HL-60 (cell line): ENCODE results near the gene TMEM151A.

Source experiments
- GABPA ChIP-seq: IDR thresholded peaks from 2 replicates; pipeline ENCODE4 v1.6.1; 2012; ENCODE audit warnings: low read depth
- POLR2AphosphoS5 ChIP-seq: IDR thresholded peaks from 2 replicates; pipeline ENCODE4 v1.6.1; 2012; ENCODE audit warnings: low read depth
- SPI1 ChIP-seq: IDR thresholded peaks from 2 replicates; pipeline ENCODE4 v1.6.1; 2012; ENCODE audit warnings: low read depth, mild to moderate bottlenecking, borderline replicate concordance
- TF ChIP-seq, protein P1 (sequence below): IDR thresholded peaks from one replicate; pipeline ENCODE4 v1.5.1; 2011; ENCODE audit warnings: low read length, control low read depth, inconsistent platforms; ENCODE audit not compliant: insufficient read depth
- TF ChIP-seq, protein P2 (sequence below): IDR thresholded peaks from 2 replicates; pipeline ENCODE4 v1.6.1; 2012; ENCODE audit warnings: low read depth; ENCODE audit not compliant: insufficient replicate concordance

DNA sequence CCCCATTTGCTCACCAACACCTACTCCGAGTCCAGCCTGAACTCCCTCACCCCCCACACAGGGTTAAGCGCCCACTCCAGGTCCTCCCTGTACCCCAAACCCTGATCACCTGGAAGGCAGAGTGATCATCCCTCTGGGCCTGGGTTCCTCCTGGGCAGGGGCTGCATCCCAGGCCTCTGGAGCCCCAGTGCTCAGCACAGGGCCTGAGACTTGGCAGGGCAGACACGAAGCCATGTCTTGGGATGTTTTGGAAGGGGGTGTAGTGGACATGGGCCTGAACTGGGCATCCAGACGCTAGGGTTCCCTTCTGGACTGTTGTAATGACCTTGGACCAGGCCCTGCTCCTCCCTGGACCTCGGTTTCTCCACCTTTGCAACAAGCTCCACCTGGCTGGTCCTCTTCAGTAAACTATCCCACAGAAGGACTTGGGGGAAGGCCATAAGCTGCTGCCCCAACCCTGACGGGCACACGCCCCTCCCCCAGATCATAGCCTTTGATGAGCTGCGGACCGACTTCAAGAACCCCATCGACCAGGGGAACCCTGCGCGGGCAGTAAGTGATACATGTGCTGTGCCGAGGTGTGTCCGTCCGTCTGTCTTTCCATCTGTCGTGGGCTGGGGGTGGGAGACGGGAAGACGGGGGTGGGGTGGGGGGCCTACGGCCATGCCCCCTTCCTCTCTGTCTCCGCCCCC lies 9.8 kb upstream of the TMEM151A start:
- no peak for TF ChIP-seq GABPA
- no peak for TF ChIP-seq SPI1
- no peak for TF ChIP-seq POLR2AphosphoS5
- TF ChIP-seq, protein P1, sequence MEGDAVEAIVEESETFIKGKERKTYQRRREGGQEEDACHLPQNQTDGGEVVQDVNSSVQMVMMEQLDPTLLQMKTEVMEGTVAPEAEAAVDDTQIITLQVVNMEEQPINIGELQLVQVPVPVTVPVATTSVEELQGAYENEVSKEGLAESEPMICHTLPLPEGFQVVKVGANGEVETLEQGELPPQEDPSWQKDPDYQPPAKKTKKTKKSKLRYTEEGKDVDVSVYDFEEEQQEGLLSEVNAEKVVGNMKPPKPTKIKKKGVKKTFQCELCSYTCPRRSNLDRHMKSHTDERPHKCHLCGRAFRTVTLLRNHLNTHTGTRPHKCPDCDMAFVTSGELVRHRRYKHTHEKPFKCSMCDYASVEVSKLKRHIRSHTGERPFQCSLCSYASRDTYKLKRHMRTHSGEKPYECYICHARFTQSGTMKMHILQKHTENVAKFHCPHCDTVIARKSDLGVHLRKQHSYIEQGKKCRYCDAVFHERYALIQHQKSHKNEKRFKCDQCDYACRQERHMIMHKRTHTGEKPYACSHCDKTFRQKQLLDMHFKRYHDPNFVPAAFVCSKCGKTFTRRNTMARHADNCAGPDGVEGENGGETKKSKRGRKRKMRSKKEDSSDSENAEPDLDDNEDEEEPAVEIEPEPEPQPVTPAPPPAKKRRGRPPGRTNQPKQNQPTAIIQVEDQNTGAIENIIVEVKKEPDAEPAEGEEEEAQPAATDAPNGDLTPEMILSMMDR: no peak
- TF ChIP-seq, protein P2, sequence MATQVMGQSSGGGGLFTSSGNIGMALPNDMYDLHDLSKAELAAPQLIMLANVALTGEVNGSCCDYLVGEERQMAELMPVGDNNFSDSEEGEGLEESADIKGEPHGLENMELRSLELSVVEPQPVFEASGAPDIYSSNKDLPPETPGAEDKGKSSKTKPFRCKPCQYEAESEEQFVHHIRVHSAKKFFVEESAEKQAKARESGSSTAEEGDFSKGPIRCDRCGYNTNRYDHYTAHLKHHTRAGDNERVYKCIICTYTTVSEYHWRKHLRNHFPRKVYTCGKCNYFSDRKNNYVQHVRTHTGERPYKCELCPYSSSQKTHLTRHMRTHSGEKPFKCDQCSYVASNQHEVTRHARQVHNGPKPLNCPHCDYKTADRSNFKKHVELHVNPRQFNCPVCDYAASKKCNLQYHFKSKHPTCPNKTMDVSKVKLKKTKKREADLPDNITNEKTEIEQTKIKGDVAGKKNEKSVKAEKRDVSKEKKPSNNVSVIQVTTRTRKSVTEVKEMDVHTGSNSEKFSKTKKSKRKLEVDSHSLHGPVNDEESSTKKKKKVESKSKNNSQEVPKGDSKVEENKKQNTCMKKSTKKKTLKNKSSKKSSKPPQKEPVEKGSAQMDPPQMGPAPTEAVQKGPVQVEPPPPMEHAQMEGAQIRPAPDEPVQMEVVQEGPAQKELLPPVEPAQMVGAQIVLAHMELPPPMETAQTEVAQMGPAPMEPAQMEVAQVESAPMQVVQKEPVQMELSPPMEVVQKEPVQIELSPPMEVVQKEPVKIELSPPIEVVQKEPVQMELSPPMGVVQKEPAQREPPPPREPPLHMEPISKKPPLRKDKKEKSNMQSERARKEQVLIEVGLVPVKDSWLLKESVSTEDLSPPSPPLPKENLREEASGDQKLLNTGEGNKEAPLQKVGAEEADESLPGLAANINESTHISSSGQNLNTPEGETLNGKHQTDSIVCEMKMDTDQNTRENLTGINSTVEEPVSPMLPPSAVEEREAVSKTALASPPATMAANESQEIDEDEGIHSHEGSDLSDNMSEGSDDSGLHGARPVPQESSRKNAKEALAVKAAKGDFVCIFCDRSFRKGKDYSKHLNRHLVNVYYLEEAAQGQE: no peak
